Right hindlimb (tissue), 1 donor: ENCODE results near the gene SLC11A2.
"Not testable (repeated sequence)": the region's sequence is repeated elsewhere in the genome, so short reads cannot be mapped to it uniquely, and the experiment has no call there.

Source experiments
- DNase-seq: peaks from one replicate; pipeline ENCODE4 v3.0.0-alpha.2; 2018

SLC11A2 gene

DNA sequence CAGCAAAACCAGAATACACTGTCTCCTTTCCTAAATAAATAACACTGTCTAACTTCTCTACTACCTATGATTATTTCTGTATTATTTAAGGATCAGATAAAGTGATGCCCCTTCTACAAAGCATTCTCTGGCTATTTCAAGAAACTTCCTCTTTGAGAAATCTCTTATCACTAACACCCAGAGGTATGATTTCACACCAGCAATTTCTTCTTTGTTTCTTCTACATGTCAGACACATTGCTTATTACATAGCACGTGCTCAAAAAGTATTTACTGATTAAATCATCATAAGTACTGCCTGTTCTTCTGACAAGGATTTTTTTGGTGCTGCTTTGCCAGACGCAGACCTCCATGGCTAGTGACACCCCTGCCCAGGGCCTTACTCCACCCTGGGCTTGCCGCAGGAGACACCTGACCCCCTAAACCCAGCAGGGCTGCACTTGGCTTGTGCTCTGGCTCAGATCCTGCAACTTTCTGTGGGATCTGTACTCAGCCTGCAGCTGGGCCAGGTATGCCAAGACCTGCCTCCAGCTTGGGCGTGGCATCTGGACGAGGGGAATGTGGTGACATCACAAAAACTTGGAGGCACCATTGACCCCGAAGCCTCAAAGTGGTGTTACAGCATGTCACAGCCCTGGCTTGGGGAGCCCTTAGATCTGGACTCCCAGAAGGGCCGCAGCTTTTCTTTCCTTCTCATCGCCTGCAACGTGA lies 89.2 kb downstream of the SLC11A2 start:
- DNase-seq: no peak

DNA sequence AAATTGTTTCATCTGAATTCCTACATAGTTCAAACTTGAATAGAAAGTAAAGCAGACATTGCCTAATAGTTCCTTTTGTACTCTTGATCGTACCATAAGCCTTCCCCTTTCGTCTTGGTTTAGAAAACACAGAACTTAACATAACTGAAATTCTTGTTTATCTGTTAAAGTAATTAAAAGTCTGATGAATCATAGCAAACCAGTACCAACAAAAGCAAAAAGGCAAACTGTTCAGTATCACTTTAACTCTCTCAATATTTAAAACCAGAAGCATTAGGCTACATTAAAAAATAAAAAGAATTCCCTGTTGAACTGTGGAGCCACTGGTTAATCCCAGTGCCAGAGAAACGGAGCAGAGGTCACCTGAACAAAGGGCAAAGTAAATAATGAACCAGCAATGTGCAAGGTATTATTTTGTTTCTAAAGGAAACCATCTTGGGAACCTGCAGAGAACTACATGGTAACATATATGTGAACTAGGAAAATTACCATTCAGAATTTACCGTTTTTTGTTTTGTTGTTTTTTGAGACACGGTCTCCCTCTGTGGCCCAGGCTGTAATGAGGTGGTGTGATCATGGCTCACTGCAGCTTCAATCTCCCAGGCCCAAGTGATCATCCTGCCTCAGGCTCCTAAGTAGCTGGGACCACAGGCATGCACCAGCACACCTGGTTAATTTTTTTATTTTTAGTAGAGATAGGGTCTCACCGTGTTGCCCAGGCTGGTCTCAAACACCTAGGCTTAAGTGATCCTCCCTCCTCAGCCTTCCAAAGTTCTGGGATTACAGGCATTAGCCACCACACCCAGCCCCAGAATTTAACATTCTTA lies 91.0 kb downstream of the SLC11A2 start:
- DNase-seq: no peak

DNA sequence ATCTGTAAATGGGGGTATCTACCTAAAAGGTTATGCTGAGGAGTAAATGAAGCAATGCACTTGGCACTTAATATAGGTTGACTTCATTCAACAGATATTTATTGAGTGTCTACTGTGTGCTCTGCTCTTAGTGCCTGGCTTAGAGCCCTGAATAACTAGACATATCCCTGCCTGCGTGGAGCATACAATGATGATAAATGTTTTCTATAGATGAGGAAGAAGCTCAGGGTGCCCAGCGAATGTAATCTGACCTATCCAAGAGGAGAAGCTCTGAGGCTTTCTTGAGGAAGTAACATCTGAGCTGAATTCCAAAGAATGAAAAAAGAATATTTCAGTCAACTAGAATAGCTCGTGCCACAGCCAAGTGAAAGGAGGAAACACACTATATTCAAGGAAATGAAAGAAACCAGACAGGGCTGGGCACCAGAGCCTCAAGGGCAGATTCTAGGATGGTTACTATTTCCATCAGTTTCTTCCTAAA lies 91.8 kb downstream of the SLC11A2 start:
- no peak for DNase-seq

DNA sequence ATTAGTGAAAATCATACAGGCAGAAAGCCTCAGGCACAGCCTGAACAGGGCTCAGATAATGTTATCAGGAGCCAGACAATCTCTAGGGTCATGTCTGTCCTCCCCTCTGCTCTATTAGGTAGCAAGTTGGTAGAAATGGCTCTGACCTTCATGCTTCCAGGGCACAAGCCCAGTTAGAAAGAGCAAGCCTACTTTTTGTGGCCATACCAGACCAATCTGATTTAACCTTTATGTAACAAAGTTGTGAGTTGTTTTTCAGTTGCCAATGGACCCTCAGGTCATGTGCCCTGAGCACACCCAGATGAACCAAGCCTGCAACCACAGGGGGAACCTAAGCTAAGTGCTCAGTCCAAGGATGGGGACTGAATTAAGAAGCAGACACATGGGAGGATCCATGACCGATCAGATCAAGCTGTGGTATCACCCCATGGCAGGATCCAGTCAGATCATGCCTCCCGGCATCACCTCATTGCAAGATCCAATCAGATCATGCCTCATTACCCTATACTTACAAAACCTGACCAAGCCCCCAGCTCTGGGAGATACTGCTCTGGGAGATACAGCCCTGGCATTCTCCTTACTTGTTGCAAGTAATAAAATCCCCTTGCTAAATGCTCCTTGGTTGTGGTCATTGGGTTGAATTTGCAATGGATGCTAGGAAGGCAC lies 92.6 kb downstream of the SLC11A2 start:
- no peak for DNase-seq

DNA sequence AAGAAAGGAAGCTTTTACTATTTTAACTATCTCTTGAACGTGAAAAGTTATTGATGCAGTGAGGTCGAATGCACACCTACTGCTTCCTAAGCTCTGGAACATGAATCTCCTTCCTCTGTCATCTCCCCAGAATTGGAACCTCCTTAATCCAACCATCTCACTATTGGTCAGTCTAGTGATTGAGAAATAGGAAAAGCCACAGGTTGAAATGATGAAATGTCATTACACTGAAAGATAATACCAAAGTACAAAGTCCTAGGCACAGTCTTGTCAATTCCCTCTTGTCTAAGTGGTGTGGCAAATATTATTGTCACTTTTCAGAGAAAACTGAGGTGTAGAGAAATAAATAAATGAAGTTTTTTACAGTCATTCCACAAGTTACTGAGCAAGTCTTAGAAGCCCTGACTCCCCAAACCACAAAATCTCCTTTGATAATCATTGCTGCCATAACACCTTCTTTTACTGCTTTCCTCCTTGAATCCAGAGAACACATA lies 93.3 kb downstream of the SLC11A2 start:
- no peak for DNase-seq

DNA sequence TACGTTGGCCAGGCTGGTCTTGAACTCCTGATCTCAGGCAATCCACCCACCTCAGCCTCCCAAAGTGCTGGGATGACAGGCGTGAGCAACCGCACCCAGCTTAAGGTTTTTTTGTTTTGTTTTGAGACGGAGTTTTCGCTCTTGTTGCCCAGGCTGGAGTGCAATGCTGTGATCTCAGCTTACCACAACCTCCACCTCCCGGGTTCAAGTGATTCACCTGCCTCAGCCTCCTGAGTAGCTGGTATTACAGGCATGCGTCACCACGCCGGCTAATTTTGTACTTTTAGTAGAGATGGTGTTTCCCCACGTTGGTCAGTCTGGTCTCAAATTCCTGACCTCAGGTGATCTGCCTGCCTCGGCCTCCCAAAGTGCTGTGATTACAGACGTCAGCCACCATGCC lies 95.7 kb downstream of the SLC11A2 start:
- not testable (repeated sequence) for DNase-seq

DNA sequence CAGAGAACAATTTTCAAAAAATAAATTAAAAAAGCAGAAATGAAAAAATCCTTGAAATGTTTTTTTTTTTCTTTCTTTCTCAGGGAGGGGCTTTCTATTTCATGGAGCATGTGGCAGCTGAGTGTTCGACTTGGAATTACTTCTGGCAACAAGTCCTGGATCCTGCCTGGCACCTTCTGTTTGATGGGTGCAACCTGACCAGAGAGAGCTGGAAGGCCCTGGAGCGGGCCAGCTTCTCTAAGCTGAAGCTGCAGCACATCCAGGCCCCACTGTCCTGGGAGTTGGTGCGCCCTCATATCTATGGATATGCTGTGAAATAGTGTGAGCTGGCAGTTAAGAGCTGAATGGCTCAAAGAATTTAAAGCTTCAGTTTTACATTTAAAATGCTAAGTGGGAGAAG lies 96.4 kb downstream of the SLC11A2 start:
- no peak for DNase-seq
